ENCODE data around the gene FAM162A.

Gene FAM162A

GRCh38 chr3:122410639-122411038, 26.7 kb downstream of the FAM162A start:
- Histone ChIP-seq H3K36me3 (ENCODE audit: insufficient read depth) (no peaks in the 10 kb centered on the region), H3K4me1 (ENCODE audit: low read depth, poor library complexity, severe bottlenecking) (peaks cover 15% of the 10 kb centered on the region), H4K20me1 (ENCODE audit: insufficient read depth) (no peaks in the 10 kb centered on the region), H3K27me3 (ENCODE audit: insufficient read depth, low read depth) (no peaks in the 10 kb centered on the region), H3K27ac (no peak overlapping the region), H3K4me2 (no peak overlapping the region), H2AFZ (ENCODE audit: low read depth) (no peak overlapping the region), H3K79me2 (ENCODE audit: insufficient read depth, low read depth) (no peaks in the 10 kb centered on the region), H3K4me3 (IDR thresholded peaks at IDR 0.05; ENCODE audit: insufficient read depth, low read depth, low read length) (no peak overlapping the region), H3K9ac (no peak overlapping the region)
- TF ChIP-seq, protein P1, sequence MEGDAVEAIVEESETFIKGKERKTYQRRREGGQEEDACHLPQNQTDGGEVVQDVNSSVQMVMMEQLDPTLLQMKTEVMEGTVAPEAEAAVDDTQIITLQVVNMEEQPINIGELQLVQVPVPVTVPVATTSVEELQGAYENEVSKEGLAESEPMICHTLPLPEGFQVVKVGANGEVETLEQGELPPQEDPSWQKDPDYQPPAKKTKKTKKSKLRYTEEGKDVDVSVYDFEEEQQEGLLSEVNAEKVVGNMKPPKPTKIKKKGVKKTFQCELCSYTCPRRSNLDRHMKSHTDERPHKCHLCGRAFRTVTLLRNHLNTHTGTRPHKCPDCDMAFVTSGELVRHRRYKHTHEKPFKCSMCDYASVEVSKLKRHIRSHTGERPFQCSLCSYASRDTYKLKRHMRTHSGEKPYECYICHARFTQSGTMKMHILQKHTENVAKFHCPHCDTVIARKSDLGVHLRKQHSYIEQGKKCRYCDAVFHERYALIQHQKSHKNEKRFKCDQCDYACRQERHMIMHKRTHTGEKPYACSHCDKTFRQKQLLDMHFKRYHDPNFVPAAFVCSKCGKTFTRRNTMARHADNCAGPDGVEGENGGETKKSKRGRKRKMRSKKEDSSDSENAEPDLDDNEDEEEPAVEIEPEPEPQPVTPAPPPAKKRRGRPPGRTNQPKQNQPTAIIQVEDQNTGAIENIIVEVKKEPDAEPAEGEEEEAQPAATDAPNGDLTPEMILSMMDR (conservative IDR thresholded peaks at IDR 0.05; ENCODE audit: low read depth, low read length) = no peak

- TF ChIP-seq, protein P1 (conservative IDR thresholded peaks at IDR 0.05; ENCODE audit: low read depth, low read length) = no peak
- Histone ChIP-seq H4K20me1 (ENCODE audit: insufficient read depth) (no peaks in the 10 kb centered on the region), H2AFZ (ENCODE audit: low read depth) (no peak overlapping the region), H3K9ac (peak overlapping the region; percentile 76), H3K27me3 (ENCODE audit: insufficient read depth, low read depth) (no peaks in the 10 kb centered on the region), H3K79me2 (ENCODE audit: insufficient read depth, low read depth) (0 out of 2 replicates have a peak, but pooled peaks cover 8% of the 10 kb centered on the region), H3K4me3 (IDR thresholded peaks at IDR 0.05; ENCODE audit: insufficient read depth, low read depth, low read length) (no peak overlapping the region), H3K4me2 (peak overlapping the region; percentile 88), H3K4me1 (ENCODE audit: low read depth, poor library complexity, severe bottlenecking) (peaks cover 24% of the 10 kb centered on the region), H3K36me3 (ENCODE audit: insufficient read depth) (no peaks in the 10 kb centered on the region), H3K27ac (peak overlapping the region; percentile 96)
These were observed 30.4 kb downstream of the FAM162A start for GRCh38 chr3:122414391-122414790.

GRCh38 chr3:122415104-122415744, 31.2 kb downstream of the FAM162A start:
- Histone ChIP-seq H3K4me1 (ENCODE audit: low read depth, poor library complexity, severe bottlenecking) (peaks cover 24% of the 10 kb centered on the region), H3K4me2 (peak overlapping the region; percentile 88), H3K27ac (peak overlapping the region; percentile 96), H3K36me3 (ENCODE audit: insufficient read depth) (no peaks in the 10 kb centered on the region), H3K27me3 (ENCODE audit: insufficient read depth, low read depth) (no peaks in the 10 kb centered on the region), H4K20me1 (ENCODE audit: insufficient read depth) (no peaks in the 10 kb centered on the region), H2AFZ (ENCODE audit: low read depth) (peak overlapping the region; percentile 65), H3K9ac (peak overlapping the region; percentile 76), H3K79me2 (ENCODE audit: insufficient read depth, low read depth) (0 out of 2 replicates have a peak, but pooled peaks cover 8% of the 10 kb centered on the region), H3K4me3 (IDR thresholded peaks at IDR 0.05; ENCODE audit: insufficient read depth, low read depth, low read length) (peak overlapping the region; percentile 27)
- TF ChIP-seq, protein P1 (conservative IDR thresholded peaks at IDR 0.05; ENCODE audit: low read depth, low read length) = no peak

DNA sequence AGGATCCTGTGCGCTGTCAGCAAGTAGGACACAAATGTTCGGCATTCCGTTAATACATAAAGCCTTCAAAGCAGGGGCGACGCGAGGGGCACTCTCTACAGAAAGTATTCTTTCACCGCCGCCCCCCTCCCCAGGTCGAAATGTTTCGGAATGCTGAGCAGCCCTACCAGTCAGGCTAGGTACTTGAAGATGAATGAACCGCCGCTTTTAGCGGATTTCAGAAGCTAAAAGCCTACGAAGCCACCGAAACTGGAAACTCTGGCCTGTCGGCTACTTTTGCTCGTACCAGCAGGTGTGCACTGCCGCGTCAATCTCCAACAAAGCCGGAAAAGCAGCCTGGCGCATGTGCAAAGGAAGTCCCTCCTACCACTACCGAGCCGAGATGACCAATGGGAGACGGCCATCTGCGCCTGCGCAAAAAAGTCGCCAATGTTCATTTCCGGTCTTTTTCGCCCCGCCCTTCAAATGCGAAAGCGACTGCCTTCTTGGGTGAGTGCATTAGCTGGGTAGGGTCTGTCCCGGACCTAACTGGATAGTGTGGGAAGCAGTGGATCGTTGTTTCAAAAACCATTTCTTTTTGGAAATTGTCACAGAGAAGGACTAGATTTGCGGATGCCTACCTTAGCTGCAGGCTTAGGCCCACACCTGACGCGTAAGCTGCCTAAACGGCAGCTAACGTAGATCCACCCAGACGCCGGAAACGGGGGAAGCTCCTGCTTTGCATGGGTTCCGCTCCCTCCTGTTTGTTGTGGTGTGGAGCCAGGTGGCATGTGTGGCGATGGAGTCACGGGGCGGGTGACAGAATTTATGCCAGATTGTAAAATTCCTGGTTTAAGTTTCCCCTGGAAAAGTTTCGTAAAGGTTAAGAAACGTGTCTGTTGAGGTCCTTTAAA, 32.0 kb downstream of the FAM162A start, which contains the start of gene WDR5B:
TSS of gene WDR5B (minus strand) at position 301 of the 893 bp plus-strand sequence. CDS start 534 bp downstream, outside the sequence.
- H3K27me3 ChIP-seq (ENCODE audit: insufficient read depth, low read depth) = no peaks in the 10 kb centered on the region
- TF ChIP-seq, protein P1 (conservative IDR thresholded peaks at IDR 0.05; ENCODE audit: low read depth, low read length) = no peak; the same call in 1 of the 2 replicates
- no peaks in the 10 kb centered on the region for H4K20me1 ChIP-seq (ENCODE audit: insufficient read depth)
- 0 out of 2 replicates have a peak, but pooled peaks cover 8% of the 10 kb centered on the region for H3K79me2 ChIP-seq (ENCODE audit: insufficient read depth, low read depth)
- H3K36me3 ChIP-seq (ENCODE audit: insufficient read depth) = no peaks in the 10 kb centered on the region
- peak within 1 kb of the TSS; percentile 98 for H3K4me3 ChIP-seq (IDR thresholded peaks at IDR 0.05; ENCODE audit: insufficient read depth, low read depth, low read length)
- H2AFZ ChIP-seq (ENCODE audit: low read depth) = peak within 1 kb of the TSS; percentile 65
- H3K4me2 ChIP-seq = peak within 1 kb of the TSS; percentile 88
- H3K27ac ChIP-seq = peak within 1 kb of the TSS; percentile 96
- peaks cover 24% of the 10 kb centered on the region for H3K4me1 ChIP-seq (ENCODE audit: low read depth, poor library complexity, severe bottlenecking)
- peak within 1 kb of the TSS; percentile 76 for H3K9ac ChIP-seq

All from KMS-11 (cell line).